Progenitor cell of endocrine pancreas (in vitro differentiated cells): ENCODE measurements around the gene UNCX. TPM values are rescaled to one million over a fixed set of nuclear protein-coding genes. Genes with fewer than 3 reads are reported as not detected.

ENCODE experiments used
- DNase-seq: peaks from one replicate; pipeline ENCODE4 v3.0.0; 2021; ENCODE audit warnings: low spot score; ENCODE audit not compliant: unreplicated experiment
- H3K27ac Mint-ChIP-seq: 2 replicates; pipeline ENCODE4 v1.8.0; 2021; ENCODE audit warnings: mild to moderate bottlenecking, moderate library complexity, mixed read lengths
- H3K27me3 Mint-ChIP-seq: 2 replicates; pipeline ENCODE4 v1.8.0; 2021; ENCODE audit warnings: mixed read lengths
- H3K36me3 Mint-ChIP-seq: 2 replicates; pipeline ENCODE4 v1.8.0; 2022; ENCODE audit warnings: mixed read lengths; ENCODE audit not compliant: insufficient read depth
- H3K4me1 Mint-ChIP-seq: 2 replicates; pipeline ENCODE4 v1.8.0; 2021; ENCODE audit warnings: low read depth, mixed read lengths
- H3K4me3 Mint-ChIP-seq: 2 replicates; pipeline ENCODE4 v1.8.0; 2021; ENCODE audit warnings: low read depth, mild to moderate bottlenecking, moderate library complexity, mixed read lengths
- H3K9me3 Mint-ChIP-seq: 2 replicates; pipeline ENCODE4 v1.8.0; 2021; ENCODE audit warnings: low read depth, mixed read lengths
- long read RNA-seq: library from polyadenylated mRNA; unstranded; transcript quantifications from one replicate; pipeline ENCODE4 v2.0.0, GENCODE V29; 2020
- total RNA-seq: library from RNA; stranded (reverse); gene quantifications from 2 replicates; pipeline ENCODE4 v1.2.1, GENCODE V29; 2021
- TF ChIP-seq, protein P1 (sequence below): fragments of 200-600 bp; sonication (generic); IDR thresholded peaks from one replicate; pipeline ENCODE4 v1.5.0; 2021; ENCODE audit warnings: antibody characterized with exemption, mild to moderate bottlenecking; ENCODE audit not compliant: unreplicated experiment

Gene UNCX
- total RNA-seq = not detected in 2 replicates
- long read RNA-seq = 0 reads

DNA sequence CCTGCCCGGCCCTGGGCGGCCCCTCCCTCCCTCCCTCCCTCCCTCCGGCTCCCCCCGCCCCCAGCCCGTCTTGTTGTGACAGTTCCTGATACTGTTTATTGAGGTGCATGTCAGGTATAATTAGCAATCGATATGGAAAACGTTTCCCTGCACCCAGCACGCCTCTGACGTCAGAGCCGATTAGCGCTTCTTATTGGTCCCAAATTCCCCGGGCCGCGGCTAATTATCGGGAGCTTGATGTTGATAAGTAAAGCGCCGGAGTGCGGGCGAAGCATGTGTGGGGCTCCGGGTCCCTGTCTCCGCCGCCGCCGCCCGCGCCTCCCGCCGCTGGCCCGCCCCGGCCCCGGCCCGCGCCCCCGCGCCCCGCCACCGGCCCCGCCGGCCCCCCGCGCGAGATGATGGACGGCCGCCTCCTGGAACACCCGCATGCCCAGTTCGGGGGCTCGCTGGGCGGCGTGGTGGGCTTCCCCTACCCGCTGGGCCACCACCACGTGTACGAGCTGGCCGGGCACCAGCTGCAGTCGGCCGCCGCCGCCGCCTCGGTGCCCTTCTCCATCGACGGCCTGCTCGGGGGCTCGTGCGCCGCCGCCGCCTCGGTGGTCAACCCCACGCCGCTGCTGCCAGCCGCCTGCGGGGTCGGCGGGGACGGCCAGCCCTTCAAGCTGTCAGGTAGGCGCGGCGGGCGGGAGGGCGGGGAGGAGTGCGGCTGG, at the start of gene UNCX:
Gene UNCX, plus strand, starts transcription at position 250 of the 710 bp plus-strand sequence. Its CDS starts 146 bp downstream, at position 396.
- Mint-ChIP-seq H3K9me3 (no peaks in the 10 kb centered on the region), H3K4me1 (peaks cover 3% of the 10 kb centered on the region), H3K27me3 (peaks cover 63% of the 10 kb centered on the region), H3K4me3 (no peak within 1 kb of the TSS), H3K27ac (no peak within 1 kb of the TSS), H3K36me3 (no peaks in the 10 kb centered on the region)
- no peak for DNase-seq
- TF ChIP-seq, protein P1, sequence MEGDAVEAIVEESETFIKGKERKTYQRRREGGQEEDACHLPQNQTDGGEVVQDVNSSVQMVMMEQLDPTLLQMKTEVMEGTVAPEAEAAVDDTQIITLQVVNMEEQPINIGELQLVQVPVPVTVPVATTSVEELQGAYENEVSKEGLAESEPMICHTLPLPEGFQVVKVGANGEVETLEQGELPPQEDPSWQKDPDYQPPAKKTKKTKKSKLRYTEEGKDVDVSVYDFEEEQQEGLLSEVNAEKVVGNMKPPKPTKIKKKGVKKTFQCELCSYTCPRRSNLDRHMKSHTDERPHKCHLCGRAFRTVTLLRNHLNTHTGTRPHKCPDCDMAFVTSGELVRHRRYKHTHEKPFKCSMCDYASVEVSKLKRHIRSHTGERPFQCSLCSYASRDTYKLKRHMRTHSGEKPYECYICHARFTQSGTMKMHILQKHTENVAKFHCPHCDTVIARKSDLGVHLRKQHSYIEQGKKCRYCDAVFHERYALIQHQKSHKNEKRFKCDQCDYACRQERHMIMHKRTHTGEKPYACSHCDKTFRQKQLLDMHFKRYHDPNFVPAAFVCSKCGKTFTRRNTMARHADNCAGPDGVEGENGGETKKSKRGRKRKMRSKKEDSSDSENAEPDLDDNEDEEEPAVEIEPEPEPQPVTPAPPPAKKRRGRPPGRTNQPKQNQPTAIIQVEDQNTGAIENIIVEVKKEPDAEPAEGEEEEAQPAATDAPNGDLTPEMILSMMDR = no peak

DNA sequence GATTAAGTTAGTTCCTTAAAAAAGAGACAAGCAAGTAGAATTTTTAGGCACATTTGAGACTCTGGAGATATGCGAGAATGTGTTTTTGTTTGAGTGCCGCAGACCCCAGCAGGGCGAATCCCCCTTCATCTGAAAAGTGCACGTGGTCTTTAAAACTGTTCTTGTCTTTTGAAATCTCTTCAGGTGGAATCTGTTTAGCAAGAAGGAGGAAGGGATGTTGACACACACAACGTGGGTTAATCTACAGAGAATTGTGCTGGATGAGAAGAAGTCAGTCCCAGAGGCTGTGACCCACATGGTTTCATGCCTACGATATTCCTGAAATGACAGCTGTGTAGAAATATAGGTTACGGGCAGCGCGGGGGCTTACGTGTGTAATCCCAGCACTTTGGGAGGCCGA, 45.5 kb upstream of the UNCX start:
- no peaks in the 10 kb centered on the region for H3K4me1 Mint-ChIP-seq
- no peak overlapping the region for H3K4me3 Mint-ChIP-seq
- TF ChIP-seq, protein P1 = no peak
- no peak overlapping the region for H3K27ac Mint-ChIP-seq
- no peaks in the 10 kb centered on the region for H3K36me3 Mint-ChIP-seq
- DNase-seq = no peak
- peaks cover 53% of the 10 kb centered on the region for H3K27me3 Mint-ChIP-seq
- H3K9me3 Mint-ChIP-seq = peaks cover 6% of the 10 kb centered on the region

DNA sequence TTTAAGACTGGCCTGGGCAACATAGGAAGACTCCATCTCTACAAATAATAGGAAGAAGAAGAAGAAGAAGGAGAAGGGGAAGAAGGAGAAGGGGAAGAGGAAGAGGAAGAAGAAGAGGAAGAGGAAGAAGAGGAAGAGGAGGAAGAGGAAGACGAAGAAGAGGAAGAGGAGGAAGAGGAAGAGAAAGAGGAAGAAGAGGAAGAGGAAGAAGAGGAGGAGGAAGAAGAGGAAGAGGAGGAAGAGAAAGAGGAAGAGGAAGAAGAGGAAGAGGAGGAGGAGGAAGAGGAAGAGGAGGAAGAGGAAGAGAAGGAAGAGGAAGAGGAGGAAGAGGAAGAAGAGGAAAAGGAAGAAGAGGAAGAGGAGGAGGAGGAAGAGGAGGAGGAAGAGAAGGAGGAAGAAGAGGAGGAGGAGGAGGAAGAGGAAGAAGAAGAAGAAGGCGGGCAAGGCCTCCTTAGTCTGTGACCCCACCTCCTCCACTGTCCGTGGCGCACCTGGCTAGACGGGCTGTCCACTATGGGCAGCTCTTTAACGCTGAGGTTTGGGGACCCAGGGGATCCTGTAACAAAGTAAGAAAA, 43.9 kb upstream of the UNCX start:
- Mint-ChIP-seq H3K27ac (no peak overlapping the region), H3K4me1 (no peaks in the 10 kb centered on the region), H3K27me3 (peaks cover 55% of the 10 kb centered on the region), H3K9me3 (peaks cover 6% of the 10 kb centered on the region), H3K4me3 (no peak overlapping the region), H3K36me3 (no peaks in the 10 kb centered on the region)
- DNase-seq = no peak
- TF ChIP-seq, protein P1 = no peak

DNA sequence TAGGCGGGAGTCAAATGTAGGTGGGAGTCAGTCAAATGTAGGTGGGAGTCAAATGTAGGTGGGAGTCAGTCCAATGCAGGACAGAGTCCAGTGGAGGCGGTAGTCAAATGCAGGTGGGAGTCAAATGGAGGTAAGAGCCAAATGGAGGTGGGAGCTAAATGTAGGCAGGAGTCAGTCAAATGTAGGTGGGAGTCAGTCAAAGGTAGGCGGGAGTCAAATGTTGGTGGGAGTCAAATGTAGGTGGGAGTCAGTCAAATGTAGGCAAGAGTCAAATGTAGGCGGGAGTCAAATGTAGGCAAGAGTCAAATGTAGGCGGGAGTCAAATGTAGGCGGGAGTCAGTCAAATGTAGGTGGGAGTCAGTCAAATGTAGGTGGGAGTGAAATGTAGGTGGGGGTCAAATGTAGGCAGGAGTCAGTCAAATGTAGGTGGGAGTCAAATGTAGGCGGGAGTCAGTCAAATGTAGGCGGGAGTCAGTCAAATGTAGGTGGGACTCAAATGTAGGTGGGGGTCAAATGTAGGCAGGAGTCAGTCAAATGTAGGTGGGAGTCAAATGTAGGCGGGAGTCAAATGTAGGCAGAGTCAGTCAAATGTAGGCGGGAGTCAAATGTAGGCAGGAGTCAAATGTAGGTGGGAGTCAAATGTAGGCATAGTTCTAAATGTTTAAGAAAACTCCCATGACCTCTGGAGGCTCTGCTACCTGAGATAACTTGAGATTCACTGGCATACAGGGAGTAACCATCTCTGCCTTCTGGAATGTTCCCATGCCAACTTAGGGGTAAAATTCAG, 42.5 kb upstream of the UNCX start:
- no peak overlapping the region for H3K4me3 Mint-ChIP-seq
- H3K27me3 Mint-ChIP-seq = peaks cover 66% of the 10 kb centered on the region

More for the DNA sequence above, 42.5 kb upstream of the UNCX start:
- DNase-seq = no peak
- Mint-ChIP-seq H3K27ac (no peak overlapping the region), H3K4me1 (no peaks in the 10 kb centered on the region), H3K9me3 (peaks cover 6% of the 10 kb centered on the region), H3K36me3 (no peaks in the 10 kb centered on the region)
- TF ChIP-seq, protein P1 = no peak
